ENCODE measurements around the gene CDC42BPG. TPM values are rescaled to one million over a fixed set of nuclear protein-coding genes. Genes with fewer than 3 reads are reported as not detected.

The CDC42BPG gene
- total and polyA plus RNA-seq, 9 of the 15 experiments (the other 6 are each of a cell fraction or from before 2014, with no cell fraction given), result 0.04 to 8.8 (median 2.1) TPM

DNA sequence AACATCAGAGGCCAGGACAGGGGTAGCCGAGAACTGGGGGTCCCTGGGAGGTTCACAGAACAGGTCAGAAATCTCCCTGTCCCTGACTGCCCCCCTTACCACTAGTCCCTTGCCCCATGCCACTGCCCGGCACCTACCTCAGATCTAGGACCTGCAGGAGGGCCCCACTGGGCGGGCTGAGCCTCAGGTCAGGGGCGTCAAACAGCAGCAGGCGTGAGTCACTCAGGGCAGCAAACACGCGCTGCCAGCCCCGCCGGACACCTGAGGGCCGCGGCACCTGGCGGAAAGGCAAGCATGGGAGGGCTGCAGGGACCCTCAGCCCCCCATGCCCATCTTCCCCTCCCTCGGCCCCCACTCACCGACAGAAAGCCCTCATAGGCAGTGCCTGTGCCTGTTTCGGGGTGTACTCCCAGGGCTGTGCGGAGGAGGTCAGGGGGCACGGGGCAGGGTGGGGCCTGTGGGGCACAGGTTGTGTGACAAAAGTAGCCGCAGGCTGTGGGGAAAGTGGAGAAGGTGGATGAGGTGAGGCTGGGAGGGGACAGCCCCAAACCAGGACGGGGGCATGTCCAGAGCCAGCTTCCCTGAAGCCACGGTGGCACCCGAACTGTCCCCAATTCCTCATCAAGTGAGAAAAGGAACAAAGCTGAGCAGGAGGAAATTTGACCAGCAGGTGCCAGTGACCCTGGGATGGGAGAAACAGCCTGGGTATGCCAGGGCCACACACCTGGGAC, 11.8 kb downstream of the CDC42BPG start (continued):
- TF ChIP-seq, protein P1, sequence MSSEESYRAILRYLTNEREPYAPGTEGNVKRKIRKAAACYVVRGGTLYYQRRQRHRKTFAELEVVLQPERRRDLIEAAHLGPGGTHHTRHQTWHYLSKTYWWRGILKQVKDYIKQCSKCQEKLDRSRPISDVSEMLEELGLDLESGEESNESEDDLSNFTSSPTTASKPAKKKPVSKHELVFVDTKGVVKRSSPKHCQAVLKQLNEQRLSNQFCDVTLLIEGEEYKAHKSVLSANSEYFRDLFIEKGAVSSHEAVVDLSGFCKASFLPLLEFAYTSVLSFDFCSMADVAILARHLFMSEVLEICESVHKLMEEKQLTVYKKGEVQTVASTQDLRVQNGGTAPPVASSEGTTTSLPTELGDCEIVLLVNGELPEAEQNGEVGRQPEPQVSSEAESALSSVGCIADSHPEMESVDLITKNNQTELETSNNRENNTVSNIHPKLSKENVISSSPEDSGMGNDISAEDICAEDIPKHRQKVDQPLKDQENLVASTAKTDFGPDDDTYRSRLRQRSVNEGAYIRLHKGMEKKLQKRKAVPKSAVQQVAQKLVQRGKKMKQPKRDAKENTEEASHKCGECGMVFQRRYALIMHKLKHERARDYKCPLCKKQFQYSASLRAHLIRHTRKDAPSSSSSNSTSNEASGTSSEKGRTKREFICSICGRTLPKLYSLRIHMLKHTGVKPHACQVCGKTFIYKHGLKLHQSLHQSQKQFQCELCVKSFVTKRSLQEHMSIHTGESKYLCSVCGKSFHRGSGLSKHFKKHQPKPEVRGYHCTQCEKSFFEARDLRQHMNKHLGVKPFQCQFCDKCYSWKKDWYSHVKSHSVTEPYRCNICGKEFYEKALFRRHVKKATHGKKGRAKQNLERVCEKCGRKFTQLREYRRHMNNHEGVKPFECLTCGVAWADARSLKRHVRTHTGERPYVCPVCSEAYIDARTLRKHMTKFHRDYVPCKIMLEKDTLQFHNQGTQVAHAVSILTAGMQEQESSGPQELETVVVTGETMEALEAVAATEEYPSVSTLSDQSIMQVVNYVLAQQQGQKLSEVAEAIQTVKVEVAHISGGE (CRISPR knock-in tag; IDR thresholded peaks at IDR 0.05), result no peak
- TF ChIP-seq HDAC1 (IDR thresholded peaks at IDR 0.05) (no peak), ZNF707 (CRISPR knock-in tag; conservative IDR thresholded peaks at IDR 0.05) (no peak), HNRNPK (IDR thresholded peaks at IDR 0.05; ENCODE audit: low read depth, low read length, poor library complexity, severe bottlenecking) (no peak), TGIF2 (CRISPR knock-in tag; IDR thresholded peaks at IDR 0.05) (no peak), ZNF23 (CRISPR knock-in tag; IDR thresholded peaks at IDR 0.05) (no peak)
- TF ChIP-seq, protein P2, sequence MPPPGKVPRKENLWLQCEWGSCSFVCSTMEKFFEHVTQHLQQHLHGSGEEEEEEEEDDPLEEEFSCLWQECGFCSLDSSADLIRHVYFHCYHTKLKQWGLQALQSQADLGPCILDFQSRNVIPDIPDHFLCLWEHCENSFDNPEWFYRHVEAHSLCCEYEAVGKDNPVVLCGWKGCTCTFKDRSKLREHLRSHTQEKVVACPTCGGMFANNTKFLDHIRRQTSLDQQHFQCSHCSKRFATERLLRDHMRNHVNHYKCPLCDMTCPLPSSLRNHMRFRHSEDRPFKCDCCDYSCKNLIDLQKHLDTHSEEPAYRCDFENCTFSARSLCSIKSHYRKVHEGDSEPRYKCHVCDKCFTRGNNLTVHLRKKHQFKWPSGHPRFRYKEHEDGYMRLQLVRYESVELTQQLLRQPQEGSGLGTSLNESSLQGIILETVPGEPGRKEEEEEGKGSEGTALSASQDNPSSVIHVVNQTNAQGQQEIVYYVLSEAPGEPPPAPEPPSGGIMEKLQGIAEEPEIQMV (tag; conservative IDR thresholded peaks at IDR 0.05; ENCODE audit: low read depth), result no peak

Data from K562 (cell line).